Measurements from ENCODE around the gene MCTP1.

- TF ChIP-seq ELF4 (IDR thresholded peaks at IDR 0.05) (no peak), FOXM1 (IDR thresholded peaks at IDR 0.05; ENCODE audit: borderline replicate concordance) (no peak), NFRKB (IDR thresholded peaks at IDR 0.05) (no peak), FOXA1 (IDR thresholded peaks at IDR 0.05) (no peak), PKNOX1 (IDR thresholded peaks at IDR 0.05) (no peak), SP1 (IDR thresholded peaks at IDR 0.05) (no peak)
Observed at GRCh38 chr5:95035891-95036685, 248.8 kb downstream of the MCTP1 start.
